Measurements from ENCODE around the gene SPAG16. TPM values are rescaled to one million over a fixed set of nuclear protein-coding genes. Genes with fewer than 3 reads are reported as not detected.

Gene SPAG16
- polyA plus RNA-seq, 1 of the 3 experiments (the other 2 are of a cell fraction), result 29.5 TPM

DNA sequence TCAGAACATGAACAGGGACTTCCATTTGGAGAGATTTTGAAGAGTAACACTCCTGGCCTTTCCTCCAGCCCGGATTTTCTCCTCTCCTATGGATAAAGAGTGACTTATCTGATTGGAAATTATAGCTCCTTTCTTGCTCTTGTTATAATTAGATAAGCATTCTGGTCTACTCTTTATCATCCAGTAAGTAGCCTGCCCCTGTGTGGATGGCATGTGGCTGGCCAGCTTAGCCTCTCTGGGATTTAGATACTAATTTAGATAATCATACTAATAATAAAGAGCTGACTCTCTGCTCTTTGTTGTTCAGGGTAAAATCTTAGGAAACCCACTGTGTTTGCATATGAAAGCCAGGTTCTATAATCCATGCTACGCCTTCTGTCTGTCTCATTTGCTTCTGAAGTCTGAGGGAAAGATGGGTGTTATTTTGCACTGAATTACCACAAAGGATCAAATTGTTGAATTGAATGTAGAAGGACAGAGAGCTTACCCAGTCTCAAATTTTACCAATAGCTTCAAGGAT, 438.8 kb downstream of the SPAG16 start:
- H4K20me1 ChIP-seq (ENCODE audit: insufficient read depth), result no peaks in the 10 kb centered on the region
- no peak overlapping the region for H2AFZ ChIP-seq (ENCODE audit: low read depth)
- H3K27ac ChIP-seq (ENCODE audit: low read depth in 2 of 2, low read length in 1 of 2), result no peak overlapping the region
- no peaks in the 10 kb centered on the region; a peak in 1 of 4 replicates for H3K4me1 ChIP-seq (ENCODE audit: control insufficient read depth in 1 of 2, insufficient read depth in 2 of 2, low read depth in 1 of 2, low read length in 1 of 2)
- H3K9me2 ChIP-seq, result no peaks in the 10 kb centered on the region
- H3K9ac ChIP-seq, result no peak overlapping the region
- no peaks in the 10 kb centered on the region for H3K27me3 ChIP-seq (ENCODE audit: insufficient read depth)
- H3F3A ChIP-seq (replicated peaks; ENCODE audit: insufficient read depth), result no peaks in the 10 kb centered on the region
- ChIA-PET CTCF (interaction anchor here (1.1 kb wide), 1 partner anchor 14 kb away, joined by 3 read pairs; no protein-coding TSS in a partner anchor), POLR2A (no interaction called here)
- H3K4me3 ChIP-seq (ENCODE audit: low read depth in 2 of 2, low read length in 1 of 2), result no peak overlapping the region
- H3K79me2 ChIP-seq (ENCODE audit: insufficient read depth), result no peaks in the 10 kb centered on the region
- H3K36me3 ChIP-seq (replicated peaks in 1 of 2; ENCODE audit: control insufficient read depth in 1 of 2, insufficient read depth in 2 of 2, low read length in 1 of 2), result no peaks in the 10 kb centered on the region
- DNase-seq, result no peak
- TF ChIP-seq MEF2A (IDR thresholded peaks at IDR 0.05; ENCODE audit: borderline replicate concordance, low read depth) (no peak), JUND (IDR thresholded peaks at IDR 0.05) (no peak), EP300 (IDR thresholded peaks at IDR 0.05; ENCODE audit: borderline replicate concordance in 1 of 2, low read depth in 1 of 2, low read length in 1 of 2) (no peak), YY1 (IDR thresholded peaks at IDR 0.05; ENCODE audit: low read depth) (no peak), TCF12 (IDR thresholded peaks at IDR 0.05) (no peak), POLR2AphosphoS5 (IDR thresholded peaks at IDR 0.05; ENCODE audit: low read depth, low read length) (no peak), MXI1 (IDR thresholded peaks at IDR 0.05; ENCODE audit: low read depth, low read length) (no peak), SMC3 (IDR thresholded peaks at IDR 0.05; ENCODE audit: low read depth, low read length) (no peak), GATA2 (CRISPR knock-in tag; IDR thresholded peaks at IDR 0.05) (no peak), CTCF (IDR thresholded peaks at IDR 0.05) (no peak), SIN3A (IDR thresholded peaks at IDR 0.05; ENCODE audit: borderline replicate concordance, low read depth, low read length) (no peak)
- TF ChIP-seq, protein P1, sequence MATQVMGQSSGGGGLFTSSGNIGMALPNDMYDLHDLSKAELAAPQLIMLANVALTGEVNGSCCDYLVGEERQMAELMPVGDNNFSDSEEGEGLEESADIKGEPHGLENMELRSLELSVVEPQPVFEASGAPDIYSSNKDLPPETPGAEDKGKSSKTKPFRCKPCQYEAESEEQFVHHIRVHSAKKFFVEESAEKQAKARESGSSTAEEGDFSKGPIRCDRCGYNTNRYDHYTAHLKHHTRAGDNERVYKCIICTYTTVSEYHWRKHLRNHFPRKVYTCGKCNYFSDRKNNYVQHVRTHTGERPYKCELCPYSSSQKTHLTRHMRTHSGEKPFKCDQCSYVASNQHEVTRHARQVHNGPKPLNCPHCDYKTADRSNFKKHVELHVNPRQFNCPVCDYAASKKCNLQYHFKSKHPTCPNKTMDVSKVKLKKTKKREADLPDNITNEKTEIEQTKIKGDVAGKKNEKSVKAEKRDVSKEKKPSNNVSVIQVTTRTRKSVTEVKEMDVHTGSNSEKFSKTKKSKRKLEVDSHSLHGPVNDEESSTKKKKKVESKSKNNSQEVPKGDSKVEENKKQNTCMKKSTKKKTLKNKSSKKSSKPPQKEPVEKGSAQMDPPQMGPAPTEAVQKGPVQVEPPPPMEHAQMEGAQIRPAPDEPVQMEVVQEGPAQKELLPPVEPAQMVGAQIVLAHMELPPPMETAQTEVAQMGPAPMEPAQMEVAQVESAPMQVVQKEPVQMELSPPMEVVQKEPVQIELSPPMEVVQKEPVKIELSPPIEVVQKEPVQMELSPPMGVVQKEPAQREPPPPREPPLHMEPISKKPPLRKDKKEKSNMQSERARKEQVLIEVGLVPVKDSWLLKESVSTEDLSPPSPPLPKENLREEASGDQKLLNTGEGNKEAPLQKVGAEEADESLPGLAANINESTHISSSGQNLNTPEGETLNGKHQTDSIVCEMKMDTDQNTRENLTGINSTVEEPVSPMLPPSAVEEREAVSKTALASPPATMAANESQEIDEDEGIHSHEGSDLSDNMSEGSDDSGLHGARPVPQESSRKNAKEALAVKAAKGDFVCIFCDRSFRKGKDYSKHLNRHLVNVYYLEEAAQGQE (IDR thresholded peaks at IDR 0.05; ENCODE audit: low read depth, low read length), result no peak
- TF ChIP-seq, protein P2, sequence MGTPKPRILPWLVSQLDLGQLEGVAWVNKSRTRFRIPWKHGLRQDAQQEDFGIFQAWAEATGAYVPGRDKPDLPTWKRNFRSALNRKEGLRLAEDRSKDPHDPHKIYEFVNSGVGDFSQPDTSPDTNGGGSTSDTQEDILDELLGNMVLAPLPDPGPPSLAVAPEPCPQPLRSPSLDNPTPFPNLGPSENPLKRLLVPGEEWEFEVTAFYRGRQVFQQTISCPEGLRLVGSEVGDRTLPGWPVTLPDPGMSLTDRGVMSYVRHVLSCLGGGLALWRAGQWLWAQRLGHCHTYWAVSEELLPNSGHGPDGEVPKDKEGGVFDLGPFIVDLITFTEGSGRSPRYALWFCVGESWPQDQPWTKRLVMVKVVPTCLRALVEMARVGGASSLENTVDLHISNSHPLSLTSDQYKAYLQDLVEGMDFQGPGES (IDR thresholded peaks at IDR 0.05; ENCODE audit: low read depth, low read length), result no peak
- 30% methylated on average over 2 of the region's 2 CpGs for WGBS (ENCODE audit: low lambda C conversion rate)
- no peak overlapping the region for H3K4me2 ChIP-seq
- H3K9me3 ChIP-seq, result 0 out of 2 replicates have a peak, but pooled peaks cover 3% of the 10 kb centered on the region
